ENCODE results near the gene RCL1.
A peak's percentile ranks its signal among the peaks of the same experiment; 100 is the strongest.

RCL1 gene

DNA sequence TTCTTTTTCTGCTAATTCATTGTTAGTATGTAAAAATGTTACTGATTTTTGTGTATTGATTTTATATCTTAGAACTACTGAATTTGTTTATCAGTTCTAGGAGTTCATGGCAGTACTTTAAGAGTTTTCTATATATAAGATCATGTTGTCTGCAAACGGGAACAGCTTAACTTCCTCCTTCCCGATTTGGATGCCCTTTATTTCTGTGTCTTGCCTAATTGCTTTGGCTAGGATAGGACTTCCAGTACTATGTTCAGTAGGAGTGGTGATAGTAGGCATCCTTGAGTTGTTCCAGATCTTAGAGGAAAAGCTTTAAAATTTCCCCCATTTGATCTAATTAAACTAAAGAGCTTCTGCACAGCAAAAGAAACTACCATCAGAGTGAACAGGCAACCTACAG, 20.1 kb downstream of the RCL1 start:
- DNase-seq (ENCODE audit: low spot score) = no peak

DNA sequence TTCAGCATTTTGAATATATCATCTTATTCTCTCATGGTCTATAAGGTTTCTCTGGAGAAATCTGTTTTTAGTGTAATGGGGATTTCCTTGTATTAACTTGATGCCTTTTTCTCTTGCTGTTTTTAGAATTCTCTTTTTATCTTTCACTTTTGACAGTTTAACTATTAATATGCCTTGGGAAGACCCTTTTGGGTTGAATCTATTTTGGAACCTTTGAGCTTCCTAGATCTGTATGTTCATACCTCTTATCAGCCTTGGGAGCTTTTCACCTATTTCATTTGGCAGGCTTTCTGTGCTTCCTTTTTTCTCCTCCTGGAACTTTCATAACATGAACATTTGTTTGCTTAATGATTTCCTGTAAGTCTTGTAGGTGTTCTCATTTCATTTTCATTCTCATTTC, 22.2 kb downstream of the RCL1 start:
- no peak for DNase-seq (ENCODE audit: low spot score)

DNA sequence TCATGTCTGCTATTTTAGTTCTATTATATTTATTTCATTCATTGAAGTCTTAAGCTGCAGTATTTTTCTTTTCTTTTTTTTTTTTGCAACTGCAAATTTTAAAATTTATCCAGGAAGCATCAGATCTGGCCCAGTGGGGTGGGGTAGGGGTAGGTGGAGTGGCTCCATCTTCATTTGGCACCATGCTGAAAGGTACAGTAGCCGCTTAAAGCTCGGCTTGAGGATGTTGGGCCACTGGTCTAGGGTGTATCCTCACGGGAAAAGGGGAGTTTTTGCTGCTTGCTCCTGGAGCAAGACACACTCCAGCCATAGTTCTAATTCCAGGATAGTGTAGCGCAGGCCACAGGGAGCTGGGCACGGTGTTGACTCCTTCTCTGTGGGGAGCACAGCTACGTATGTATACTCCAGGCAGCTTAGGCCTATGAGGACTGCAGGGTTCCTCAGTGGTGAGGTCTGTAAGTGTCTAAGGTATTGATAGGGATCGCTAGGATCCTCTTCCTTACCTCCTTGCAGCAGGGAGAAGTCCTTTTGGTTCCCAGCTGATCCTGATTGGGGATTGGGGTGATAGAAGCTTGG, 22.7 kb downstream of the RCL1 start:
- DNase-seq (ENCODE audit: low spot score) = no peak

DNA sequence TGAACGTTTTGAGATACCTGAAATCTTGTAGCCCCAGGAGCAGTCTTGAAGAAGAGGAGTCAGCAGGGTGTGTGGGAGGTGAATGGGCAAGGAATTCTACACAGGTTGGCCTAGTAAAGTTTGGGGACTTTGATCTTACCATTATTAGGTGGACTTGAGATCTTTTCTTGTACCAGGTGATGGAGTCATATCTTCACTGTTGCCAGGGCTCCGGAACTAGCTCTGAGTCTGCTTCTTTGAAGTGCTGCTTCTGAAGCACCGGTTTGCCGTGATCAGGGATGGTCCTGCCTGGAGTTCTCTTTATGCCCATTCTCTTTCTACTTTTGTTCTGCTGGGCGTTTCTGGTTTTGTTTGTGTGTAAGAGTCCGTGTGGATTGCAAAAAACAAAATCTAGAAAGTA, 27.4 kb downstream of the RCL1 start:
- DNase-seq (ENCODE audit: low spot score) = no peak

DNA sequence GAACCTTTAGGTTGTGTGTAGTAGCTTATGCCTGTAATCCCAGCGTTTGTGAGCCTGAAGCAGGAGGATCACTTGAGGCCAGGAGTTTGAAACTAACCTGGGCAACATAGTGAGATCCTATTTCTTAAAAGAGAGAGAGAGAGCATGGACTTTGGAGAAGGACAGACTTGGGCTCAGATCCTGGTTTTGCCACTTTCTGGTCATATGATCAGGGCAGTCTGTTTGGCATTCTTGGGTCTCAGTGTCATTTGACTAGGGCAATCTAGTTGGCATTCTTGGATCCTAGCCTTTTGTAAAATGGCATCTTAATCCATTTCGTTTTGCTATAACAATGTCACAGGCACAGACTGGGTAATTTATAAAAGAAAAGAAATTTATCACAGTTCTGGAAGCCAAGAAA, 28.4 kb downstream of the RCL1 start:
- no peak for DNase-seq (ENCODE audit: low spot score)

DNA sequence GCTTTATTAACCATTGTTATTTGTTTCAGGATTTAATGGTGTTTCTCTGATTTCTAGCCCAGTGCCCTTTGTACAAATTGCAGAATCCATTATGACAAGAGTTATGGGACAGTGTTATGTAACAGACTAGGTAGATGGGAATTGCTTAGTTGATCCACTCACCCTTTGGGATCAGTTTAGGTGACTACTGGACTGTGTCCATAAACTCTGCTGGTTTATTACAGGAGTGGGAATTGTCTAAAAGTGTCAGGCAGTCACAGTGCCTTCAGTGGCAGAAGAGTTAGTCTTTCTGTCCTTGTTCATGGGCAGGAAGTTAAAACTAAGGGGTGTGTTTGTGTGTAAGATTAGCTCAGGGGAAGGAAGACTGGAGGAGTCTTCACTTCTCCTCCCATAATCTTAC, 29.3 kb downstream of the RCL1 start:
- DNase-seq (ENCODE audit: low spot score) = peak; percentile 13

GRCh38 chr9:4826417-4827166, 33.8 kb downstream of the RCL1 start:
- DNase-seq (ENCODE audit: low spot score) = no peak

DNA sequence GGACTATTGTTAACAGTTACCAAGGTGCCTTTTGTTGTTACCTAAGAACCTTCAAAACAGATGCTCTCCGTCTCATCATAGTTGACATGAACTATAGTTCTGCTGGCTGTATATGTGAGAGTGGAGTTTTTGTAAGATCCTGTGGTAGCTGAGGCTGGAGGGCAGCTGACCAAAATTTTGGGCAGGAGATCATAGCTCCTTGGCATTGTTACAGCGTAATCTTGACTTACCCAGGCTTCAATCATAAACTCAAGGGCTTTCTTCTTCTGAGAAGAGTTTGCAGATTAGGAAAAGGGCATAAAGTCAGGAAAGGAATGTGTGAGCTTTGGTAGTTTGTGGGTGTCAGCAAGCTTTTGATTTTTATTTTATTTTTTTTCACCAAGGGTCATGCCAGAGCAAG, 34.5 kb downstream of the RCL1 start:
- no peak for DNase-seq (ENCODE audit: low spot score)

GRCh38 chr9:4828761-4829160, 36.0 kb downstream of the RCL1 start:
- no peak for DNase-seq (ENCODE audit: low spot score)

DNA sequence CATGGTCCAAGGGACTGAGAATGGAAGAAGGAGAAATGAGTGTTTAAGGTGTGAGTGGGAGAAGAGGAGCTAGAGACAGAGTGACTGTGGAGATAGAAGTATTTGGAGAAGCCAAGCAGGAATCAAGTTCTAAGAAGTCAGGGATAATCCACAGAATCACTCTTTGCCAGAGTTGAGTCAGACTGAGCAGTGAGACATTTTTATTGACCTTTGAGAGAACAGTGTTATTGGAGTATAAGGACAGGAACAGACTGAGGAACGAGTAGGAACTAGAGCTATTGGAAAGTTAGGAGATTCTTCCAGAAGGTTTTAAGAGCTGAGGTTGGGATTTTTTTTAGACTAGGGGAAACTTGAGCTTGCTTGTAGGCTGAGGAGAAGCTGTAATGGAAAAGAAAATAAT, 37.2 kb downstream of the RCL1 start:
- DNase-seq (ENCODE audit: low spot score) = no peak

DNA sequence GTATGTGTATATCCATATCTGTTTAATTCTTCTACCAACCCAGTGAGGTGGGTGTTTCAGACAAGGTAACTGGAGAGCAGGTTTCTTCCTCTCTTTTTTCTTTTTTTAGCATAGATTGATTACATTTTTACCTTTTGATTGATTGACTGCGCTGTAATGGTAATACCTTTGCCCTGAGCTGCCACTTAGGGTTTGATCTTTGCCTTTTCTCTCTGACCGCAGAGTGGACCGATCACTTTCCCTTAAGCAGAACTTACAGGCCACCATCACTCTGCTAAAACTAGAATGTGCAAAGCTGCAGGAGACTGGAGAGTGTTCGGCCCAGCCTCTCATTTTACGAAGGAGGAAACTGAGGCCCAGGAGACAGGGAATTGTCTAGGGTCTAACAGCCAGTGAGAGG, 38.0 kb downstream of the RCL1 start:
- DNase-seq (ENCODE audit: low spot score) = no peak

- DNase-seq (ENCODE audit: low spot score) = no peak
These were observed 38.4 kb downstream of the RCL1 start for GRCh38 chr9:4831119-4831518.

DNA sequence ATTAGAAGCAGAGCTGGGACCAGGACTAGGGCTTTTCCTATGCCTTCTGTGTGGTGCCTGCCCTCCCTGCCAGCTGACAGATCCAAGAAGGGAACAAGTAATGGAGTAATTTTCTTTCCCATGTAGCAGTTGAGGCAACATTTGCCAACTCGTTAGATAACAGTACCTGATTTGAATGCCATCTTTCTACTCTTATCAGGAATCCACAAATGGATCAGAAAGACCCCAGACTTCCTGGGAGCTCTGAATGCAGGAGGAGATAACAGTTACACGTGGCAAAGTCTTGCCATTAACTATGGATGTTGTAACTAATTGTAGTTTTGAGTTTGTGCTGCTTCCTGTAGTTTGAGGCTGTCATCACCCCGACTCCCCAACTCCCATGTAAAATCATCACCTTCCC, 39.2 kb downstream of the RCL1 start:
- DNase-seq (ENCODE audit: low spot score) = no peak

DNA sequence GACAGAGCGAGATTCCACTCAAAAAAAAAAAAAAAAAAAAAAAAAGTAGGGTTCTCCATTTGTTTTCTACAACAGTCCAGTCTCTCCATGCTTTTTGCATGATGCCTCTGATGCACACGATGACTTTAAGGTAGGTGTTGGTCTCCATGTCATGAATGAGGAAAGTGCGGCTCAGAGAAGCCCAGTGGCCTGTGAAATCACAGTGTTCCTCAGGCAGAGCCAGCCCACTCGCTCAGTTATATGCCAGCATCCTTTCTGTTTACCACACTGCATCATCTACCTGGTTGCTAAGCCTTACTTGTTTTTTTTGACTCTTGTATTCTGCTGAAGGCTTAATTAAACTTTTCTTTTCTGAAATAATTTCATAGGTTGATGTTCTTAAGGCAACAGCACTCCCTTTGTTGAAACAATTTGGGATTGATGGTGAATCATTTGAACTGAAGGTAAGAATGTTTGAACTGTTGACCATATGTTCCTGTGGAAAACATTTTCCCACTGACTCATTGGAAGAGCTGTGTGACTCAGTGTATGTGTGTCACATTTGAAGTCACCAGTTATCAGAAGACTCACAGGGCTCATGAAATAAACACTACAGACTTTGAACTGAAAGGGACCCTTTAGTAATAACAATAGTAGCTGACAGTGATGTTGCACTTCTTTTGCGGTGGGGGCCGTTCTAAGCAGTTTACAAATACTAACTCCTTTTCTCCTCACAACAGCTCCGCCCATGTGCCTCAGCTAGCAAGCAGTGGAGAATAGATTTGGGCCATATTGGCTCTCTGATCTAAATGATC, 40.2 kb downstream of the RCL1 start:
- DNase-seq (ENCODE audit: low spot score) = no peak

DNA sequence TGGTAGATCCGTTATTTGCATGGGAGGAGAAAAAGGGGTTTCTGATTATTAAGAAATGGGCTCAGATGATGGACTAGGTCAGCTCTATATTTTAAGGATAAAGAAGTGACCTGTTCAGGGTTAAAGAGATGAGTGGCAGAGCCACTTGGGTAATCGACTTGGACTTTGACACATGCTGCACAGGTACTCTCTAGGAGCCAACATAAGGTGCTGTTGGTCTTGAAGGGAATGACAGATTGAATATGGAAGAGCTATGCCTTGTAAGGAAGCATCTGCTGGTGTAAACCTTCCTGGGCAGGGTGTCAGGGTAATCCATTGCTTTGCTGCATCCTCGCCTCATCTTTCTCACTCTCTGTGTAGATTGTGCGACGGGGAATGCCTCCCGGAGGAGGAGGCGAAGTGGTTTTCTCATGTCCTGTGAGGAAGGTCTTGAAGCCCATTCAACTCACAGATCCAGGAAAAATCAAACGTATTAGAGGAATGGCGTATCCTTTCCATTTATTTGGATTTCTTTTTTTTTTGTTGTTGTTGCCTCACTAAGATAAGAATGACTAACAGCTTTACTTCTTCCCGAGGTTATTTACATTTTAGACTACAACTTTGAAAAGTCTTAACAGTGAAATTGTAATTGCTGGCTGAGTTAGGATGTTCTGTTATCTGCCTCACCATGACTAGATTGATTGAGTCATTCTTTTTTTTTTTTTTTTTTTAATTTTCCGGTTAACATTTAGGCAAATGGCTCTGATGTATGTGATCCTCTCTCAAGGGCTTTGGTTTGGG, 41.2 kb downstream of the RCL1 start:
- DNase-seq (ENCODE audit: low spot score) = no peak

GRCh38 chr9:4836676-4837075, 43.9 kb downstream of the RCL1 start:
- DNase-seq (ENCODE audit: low spot score) = no peak

DNA sequence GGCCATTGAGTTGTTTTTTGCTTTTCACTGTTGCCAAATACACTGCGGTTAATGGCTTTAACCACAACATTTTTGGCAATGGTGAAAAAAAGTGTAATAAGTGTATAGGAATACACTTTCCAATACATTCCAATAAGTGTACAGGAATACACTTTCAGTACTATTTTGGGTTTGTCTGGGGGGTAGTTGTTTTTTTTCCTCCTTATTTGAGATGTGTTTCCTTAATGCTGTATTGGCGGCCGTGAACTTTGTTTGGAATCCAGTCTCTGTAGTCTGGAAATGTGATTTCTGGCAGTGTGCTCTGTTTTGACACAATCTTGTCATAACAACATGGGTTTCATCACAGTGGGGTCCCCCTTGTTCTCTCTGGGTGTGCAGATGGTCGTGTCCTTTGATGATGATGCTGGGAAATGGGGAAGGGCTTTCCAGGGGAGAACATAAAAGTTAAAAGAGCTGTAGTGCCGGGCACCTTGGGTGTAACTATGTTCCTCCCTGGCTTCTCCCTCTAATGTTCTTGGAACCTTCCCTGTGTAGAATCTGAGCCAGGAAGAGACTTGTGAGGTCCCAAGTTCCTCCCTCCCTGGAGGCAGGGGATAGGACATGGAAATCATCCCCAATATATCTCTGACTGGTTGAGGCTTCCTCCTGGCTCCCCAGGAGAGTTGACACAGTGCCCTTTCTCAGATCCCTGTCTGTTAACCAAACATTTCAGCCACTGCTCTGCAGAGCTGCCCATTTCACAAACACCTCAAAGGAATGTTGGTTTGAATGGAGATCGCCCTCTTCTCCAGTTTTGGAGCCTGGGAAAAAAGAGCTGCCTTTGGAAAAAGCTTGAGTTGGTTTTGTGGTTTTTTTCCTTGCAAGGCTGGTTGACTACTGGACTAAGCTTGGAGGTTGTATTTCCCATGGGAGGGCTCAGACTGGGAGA, 44.8 kb downstream of the RCL1 start:
- no peak for DNase-seq (ENCODE audit: low spot score)

DNA sequence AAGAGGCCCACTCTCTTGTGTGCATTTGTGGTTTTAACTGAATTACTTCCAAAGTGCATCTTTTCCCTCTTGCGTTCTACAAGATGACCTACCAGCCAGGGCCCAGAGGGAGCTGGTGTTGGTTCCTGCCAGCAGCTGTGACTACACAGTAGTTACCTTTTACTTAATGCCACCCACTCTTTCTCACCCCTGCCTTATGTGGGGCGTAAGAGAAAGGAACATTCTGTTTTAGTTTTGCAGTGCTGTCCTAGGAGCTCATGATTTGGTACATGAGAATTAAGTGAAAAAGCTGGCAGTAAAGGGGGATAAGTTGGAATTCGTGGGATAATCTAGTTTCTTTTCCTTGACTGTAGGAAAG, 45.4 kb downstream of the RCL1 start:
- no peak for DNase-seq (ENCODE audit: low spot score)

DNA sequence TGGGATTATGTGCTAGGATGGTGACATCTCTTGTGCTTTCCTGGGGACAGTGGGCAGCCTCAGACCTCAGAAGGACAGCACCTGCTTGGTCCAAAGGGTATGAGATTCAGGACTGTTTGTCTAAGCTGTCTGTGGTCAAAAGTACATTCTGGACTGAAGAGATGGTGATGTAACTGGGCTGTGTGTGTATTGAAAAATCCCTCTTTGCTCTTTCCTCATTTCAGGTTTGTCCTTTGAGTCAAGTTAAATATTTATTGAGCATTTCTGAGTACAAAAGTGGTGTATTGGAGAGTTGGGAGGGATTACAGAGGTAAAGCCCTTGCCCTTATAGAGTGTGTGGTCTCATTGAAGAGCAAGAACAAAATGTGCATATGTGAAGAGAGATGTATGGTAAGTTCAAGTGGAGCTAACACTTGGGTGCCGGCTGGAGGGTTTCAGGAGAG, 46.7 kb downstream of the RCL1 start:
- peak; percentile 32 for DNase-seq (ENCODE audit: low spot score)

- DNase-seq (ENCODE audit: low spot score) = no peak
These were observed 47.3 kb downstream of the RCL1 start for GRCh38 chr9:4840018-4840417.

- DNase-seq (ENCODE audit: low spot score) = no peak
These were observed 49.5 kb downstream of the RCL1 start for GRCh38 chr9:4842213-4842612.

- no peak for DNase-seq (ENCODE audit: low spot score)
These were observed 50.0 kb downstream of the RCL1 start for GRCh38 chr9:4842734-4843133.

Measured in HuH-7 (cell line).